Adrenal gland (tissue), 12 donors: ENCODE data around the gene ANKRD33. TPM values are rescaled to one million over a fixed set of nuclear protein-coding genes. Genes with fewer than 3 reads are reported as not detected.
"Not testable (repeated sequence)": the region's sequence is repeated elsewhere in the genome, so short reads cannot be mapped to it uniquely, and the experiment has no call there.

Source experiments
- DNase-seq, 7 donors: peaks; one replicate each; pipeline ENCODE4 v3.0.0-alpha.2; 2019 to 2020
- H3K27ac ChIP-seq, 5 donors: fragments of 200-600 bp; sonication (generic) in 4 of 5; 1 replicate in 3 of 5; 2 replicates in 2 of 5; pipeline versions ENCODE4 v1.5.1 to v1.8.0; 2016 to 2020; ENCODE audit warnings: mild to moderate bottlenecking in 1 of 5
- H3K27me3 ChIP-seq: fragments of 200-600 bp; 2 replicates; pipeline ENCODE4 v1.8.0; 2021
- H3K36me3 ChIP-seq, 2 donors: fragments of 200-600 bp; replicated peaks in 1 of 2; 1 replicate in 1 of 2; 2 replicates in 1 of 2; pipeline versions ENCODE4 v1.5.1 to v1.8.0; 2018 to 2022
- H3K4me1 ChIP-seq, 2 donors: fragments of 200-600 bp; replicated peaks in 1 of 2; 1 replicate in 1 of 2; 2 replicates in 1 of 2; pipeline versions ENCODE4 v1.5.1 to v1.8.0; 2018 to 2021
- H3K4me3 ChIP-seq, 4 donors: fragments of 200-600 bp; sonication (generic) in 3 of 4; one replicate each; pipeline ENCODE4 v1.5.1; 2016 to 2018
- H3K9me3 ChIP-seq, 3 donors: fragments of 200-600 bp; sonication (generic) in 1 of 3; replicated peaks in 1 of 3; 1 replicate in 2 of 3; 2 replicates in 1 of 3; pipeline versions ENCODE4 v1.5.1 to v1.8.0; 2016 to 2021
- CTCF ChIP-seq, 6 experiments: fragments of 450-650 bp in 4 of 6; fragments of 200-600 bp in 2 of 6; sonication (generic) in 1 of 6; IDR thresholded peaks; 1 replicate in 5 of 6; 2 replicates in 1 of 6; pipeline versions ENCODE4 v1.5.1 to v1.8.0; 2016 to 2021; ENCODE audit warnings: antibody characterized with exemption in 6 of 6, mild to moderate bottlenecking in 2 of 6, moderate library complexity in 1 of 6
- POLR2A ChIP-seq, 2 donors: fragments of 450-650 bp; IDR thresholded peaks; one replicate each; pipeline ENCODE4 v1.6.1; 2017; ENCODE audit warnings: antibody characterized with exemption in 2 of 2, mild to moderate bottlenecking in 2 of 2, moderate library complexity in 1 of 2
- WGBS, 4 donors: extraction: QIAGEN DNeasy Blood & Tissue Kit in 2 of 4; methylation state at CpG; one replicate each; pipeline versions ENCODE4 v1.1.5 to v1.1.7; 2013 to 2017; 5-methylcytosine and 5-hydroxymethylcytosine counted together
- intact Hi-C, 2 donors: fragments of 100-400 bp; cut with DNase I; formaldehyde crosslinking; loops; one replicate each; pipeline versions ENCODE4 v1.14.1 to v1.15.0; 2022 to 2023
- polyA plus RNA-seq, 3 donors: library from polyadenylated mRNA; stranded (reverse); fragments of 200-250 nt in 2 of 3; fragments of 350-450 nt in 1 of 3; fragmentation: Illumina TruSeq in 1 of 3; extraction: RNeasy Lipid Tissue Mini Kit (QIAGEN cat#74804) in 1 of 3; gene quantifications; one replicate each; pipeline ENCODE4 v1.2.3, GENCODE V29; 2013 to 2014
- total RNA-seq, 9 donors: library from RNA; depleted of rRNA in 4 of 9; stranded (reverse); fragments of >200 nt in 4 of 9; fragments of 120-200 nt in 1 of 9; fragmentation: NEBNext Ultra II Directional in 1 of 9; extraction: Animal tissue kit (Norgen Biotek cat#: 25700) in 1 of 9; gene quantifications; one replicate each; pipeline versions ENCODE4 v1.1.0 to v1.2.4, GENCODE V29; 2013 to 2023
- donor health status: healthy with polysubstance abuse.
- donor health status: Bipolar disorder and iron deficiency.
- donor health status: DM: yes; HTN: yes; CAD: no.
- donor health status: DM: no; HTN: no; CAD: no.
- donor health status: DM: no; HTN: no; CAD: no.
- donor health status: DM: yes; HTN: yes; CAD: no.

The ANKRD33 gene
- total and polyA plus RNA-seq, 12 donors: 0.06 to 0.41 (median 0.24) TPM; not detected in 9

GRCh38 chr12:51883295-51883694 is 4.6 kb upstream of the ANKRD33 start:
- Histone ChIP-seq H3K4me1 (peaks cover 0 to 10% of the 10 kb centered on the region in 2 donors), H3K4me3 (no peak overlapping the region), H3K27ac (no peak overlapping the region), H3K36me3 (no peaks in the 10 kb centered on the region), H3K27me3 (no peaks in the 10 kb centered on the region), H3K9me3 (no peaks in the 10 kb centered on the region)
- DNase-seq: no peak
- no peak for TF ChIP-seq CTCF (IDR thresholded peaks at IDR 0.05)
- no peak for TF ChIP-seq POLR2A (IDR thresholded peaks at IDR 0.05)
- intact Hi-C loops: no loop called here
- WGBS, 4 donors: 67 to 94% (median 70%) methylated on average over 1 of the region's 1 CpG

- intact Hi-C loops: no loop called here
- H3K9me3 ChIP-seq: no peaks in the 10 kb centered on the region
- 80 to 85% (median 83%) methylated on average over 4 of the region's 4 CpGs for WGBS, 4 donors
- DNase-seq: no peak
- H3K27ac ChIP-seq: no peak overlapping the region
- no peaks in the 10 kb centered on the region for H3K36me3 ChIP-seq
- H3K4me1 ChIP-seq: peaks cover 0 to 10% of the 10 kb centered on the region in 2 donors
- H3K27me3 ChIP-seq: no peaks in the 10 kb centered on the region
- H3K4me3 ChIP-seq: no peak overlapping the region
- TF ChIP-seq POLR2A (IDR thresholded peaks at IDR 0.05) (no peak), CTCF (IDR thresholded peaks at IDR 0.05) (no peak)
Observed at GRCh38 chr12:51883998-51884675, 3.8 kb upstream of the ANKRD33 start.

DNA sequence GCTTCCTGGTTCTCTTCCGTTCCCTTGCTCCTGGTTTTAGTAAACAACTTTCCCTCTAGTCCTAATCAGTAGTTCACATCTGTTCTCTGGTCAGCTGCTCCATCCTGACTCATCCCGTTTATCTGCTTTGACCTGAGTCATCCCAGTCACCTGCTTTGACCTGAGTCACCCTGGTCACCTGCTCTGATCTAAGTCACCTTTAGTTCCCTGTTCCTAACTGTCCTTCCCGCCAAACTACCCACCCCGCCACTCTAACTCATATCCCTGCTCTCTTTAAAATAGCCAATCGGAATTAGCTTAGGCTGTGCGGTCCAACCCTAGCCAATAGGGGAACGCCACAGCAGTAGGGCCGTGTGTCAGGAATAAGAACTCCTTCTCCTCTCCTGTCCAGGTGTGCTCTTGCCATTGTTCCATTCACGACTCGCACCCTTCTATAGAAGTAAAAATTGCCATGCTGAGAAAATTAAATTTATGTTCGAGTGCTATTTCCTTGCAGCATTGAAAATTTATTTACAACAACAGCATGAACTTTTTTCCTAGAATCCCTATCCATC is 3.1 kb upstream of the ANKRD33 start:
- Histone ChIP-seq H3K27ac (no peak overlapping the region), H3K36me3 (no peaks in the 10 kb centered on the region), H3K4me3 (no peak overlapping the region), H3K4me1 (peaks cover 0 to 10% of the 10 kb centered on the region in 2 donors), H3K27me3 (no peaks in the 10 kb centered on the region), H3K9me3 (no peaks in the 10 kb centered on the region)
- WGBS, 4 donors: 78 to 81% (median 79%) methylated on average over 11 of the region's 11 CpGs
- DNase-seq: peak in 6 of 7 donors; percentile 52 to 77 (median 62)
- intact Hi-C loops: no loop called here
- no peak for TF ChIP-seq POLR2A (IDR thresholded peaks at IDR 0.05)
- TF ChIP-seq CTCF (IDR thresholded peaks at IDR 0.05): no peak

DNA sequence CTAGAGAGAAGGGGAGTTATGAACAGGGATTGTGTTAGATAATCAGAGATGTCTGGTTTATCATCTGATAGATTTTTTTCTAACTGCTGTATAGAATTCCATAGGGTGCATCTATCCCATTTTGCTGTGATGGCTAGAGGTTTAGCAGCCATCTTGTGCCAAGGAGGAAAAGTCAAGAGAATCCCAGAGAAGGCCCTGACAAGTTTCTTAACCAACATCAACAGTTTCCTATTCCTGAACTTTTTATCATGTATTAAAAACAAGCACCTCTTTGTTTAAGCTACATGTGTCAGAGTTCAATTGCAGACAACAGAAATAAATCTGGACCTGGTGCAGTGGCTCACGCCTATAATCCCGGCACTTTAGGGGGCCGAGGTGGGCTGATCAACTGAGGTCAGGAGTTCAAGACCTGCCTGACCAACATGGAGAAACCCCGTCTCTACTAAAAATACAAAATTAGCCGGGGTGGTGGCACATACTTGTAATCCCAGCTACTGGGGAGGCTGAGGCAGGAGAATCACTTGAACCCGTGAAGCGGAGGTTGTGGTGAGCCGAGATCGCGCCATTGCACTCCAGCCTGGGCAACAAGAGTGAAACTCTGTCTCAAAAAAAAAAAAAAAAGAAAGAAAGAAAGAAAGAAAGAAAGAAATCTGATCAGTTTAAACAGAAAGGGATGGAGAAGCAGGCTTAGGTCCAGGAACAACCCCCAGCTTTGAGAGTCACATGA is 2.4 kb upstream of the ANKRD33 start:
- DNase-seq, intact Hi-C loops, H3K27me3 ChIP-seq, H3K36me3 ChIP-seq, H3K4me1 ChIP-seq, H3K4me3 ChIP-seq, H3K9me3 ChIP-seq: not testable (repeated sequence)
- peak overlapping the region in 3 of 5 donors; percentile 37 to 76 (median 66) for H3K27ac ChIP-seq
- 74 to 82% (median 75%) methylated on average over 10 of the region's 10 CpGs for WGBS, 4 donors
